Measurements from ENCODE around the gene TFCP2.

- TF ChIP-seq, protein P1, sequence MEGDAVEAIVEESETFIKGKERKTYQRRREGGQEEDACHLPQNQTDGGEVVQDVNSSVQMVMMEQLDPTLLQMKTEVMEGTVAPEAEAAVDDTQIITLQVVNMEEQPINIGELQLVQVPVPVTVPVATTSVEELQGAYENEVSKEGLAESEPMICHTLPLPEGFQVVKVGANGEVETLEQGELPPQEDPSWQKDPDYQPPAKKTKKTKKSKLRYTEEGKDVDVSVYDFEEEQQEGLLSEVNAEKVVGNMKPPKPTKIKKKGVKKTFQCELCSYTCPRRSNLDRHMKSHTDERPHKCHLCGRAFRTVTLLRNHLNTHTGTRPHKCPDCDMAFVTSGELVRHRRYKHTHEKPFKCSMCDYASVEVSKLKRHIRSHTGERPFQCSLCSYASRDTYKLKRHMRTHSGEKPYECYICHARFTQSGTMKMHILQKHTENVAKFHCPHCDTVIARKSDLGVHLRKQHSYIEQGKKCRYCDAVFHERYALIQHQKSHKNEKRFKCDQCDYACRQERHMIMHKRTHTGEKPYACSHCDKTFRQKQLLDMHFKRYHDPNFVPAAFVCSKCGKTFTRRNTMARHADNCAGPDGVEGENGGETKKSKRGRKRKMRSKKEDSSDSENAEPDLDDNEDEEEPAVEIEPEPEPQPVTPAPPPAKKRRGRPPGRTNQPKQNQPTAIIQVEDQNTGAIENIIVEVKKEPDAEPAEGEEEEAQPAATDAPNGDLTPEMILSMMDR (IDR thresholded peaks at IDR 0.05 in 8 of 11, conservative IDR thresholded peaks at IDR 0.05 in 3 of 11), result no peak
- TF ChIP-seq POLR2A (IDR thresholded peaks at IDR 0.05) (no peak), POLR2AphosphoS5 (IDR thresholded peaks at IDR 0.05) (no peak)
Measured at GRCh38 chr12:51181558-51181957, 8.6 kb upstream of the TFCP2 start.
